ENCODE data around the gene LCE6A.

The LCE6A gene

GRCh38 chr1:152842556-152842955, at the start of gene LCE6A:
Gene LCE6A (plus strand): TSS chr1:152842856. CDS start chr1:152843521, 665 bp downstream.
- no peak for DNase-seq (ENCODE audit: low read depth)

GRCh38 chr1:152795686-152796085, 47.0 kb upstream of the LCE6A start:
- no peak for DNase-seq (ENCODE audit: low read depth)

GRCh38 chr1:152796421-152796820, 46.2 kb upstream of the LCE6A start, which contains the start of gene LCE1D:
Gene LCE1D (plus strand): TSS chr1:152796721. CDS start chr1:152797795, 1,074 bp downstream.
- DNase-seq (ENCODE audit: low read depth): no peak

GRCh38 chr1:152801333-152801732, 41.3 kb upstream of the LCE6A start:
- DNase-seq (ENCODE audit: low read depth): no peak

GRCh38 chr1:152806576-152806975, 36.1 kb upstream of the LCE6A start, which contains the start of gene LCE1C:
Gene LCE1C (minus strand): TSS chr1:152806651. CDS start chr1:152805478, 1,173 bp downstream.
- DNase-seq (ENCODE audit: low read depth): no peak

GRCh38 chr1:152811050-152811449, 31.6 kb upstream of the LCE6A start:
- no peak for DNase-seq (ENCODE audit: low read depth)

- no peak for DNase-seq (ENCODE audit: low read depth)
Observed at GRCh38 chr1:152811671-152812070, 31.0 kb upstream of the LCE6A start, which contains the start of gene LCE1B. Gene LCE1B (plus strand): TSS chr1:152811971. CDS start chr1:152812447, 476 bp downstream.

GRCh38 chr1:152817309-152817708, 25.3 kb upstream of the LCE6A start:
- DNase-seq (ENCODE audit: low read depth): no peak

GRCh38 chr1:152823294-152823693, 19.4 kb upstream of the LCE6A start:
- no peak for DNase-seq (ENCODE audit: low read depth)

- DNase-seq (ENCODE audit: low read depth): no peak
Observed at GRCh38 chr1:152824964-152825363, 17.7 kb upstream of the LCE6A start.

GRCh38 chr1:152827173-152827572, 15.5 kb upstream of the LCE6A start, which contains the start of gene LCE1A:
Gene LCE1A (plus strand): TSS chr1:152827473. CDS start chr1:152827473, 0 bp downstream.
- DNase-seq (ENCODE audit: low read depth): no peak

GRCh38 chr1:152836870-152837269, 5.8 kb upstream of the LCE6A start:
- DNase-seq (ENCODE audit: low read depth): no peak

- DNase-seq (ENCODE audit: low read depth): no peak
Observed at GRCh38 chr1:152855661-152856060, 13.0 kb downstream of the LCE6A start.

GRCh38 chr1:152858062-152858461, 15.4 kb downstream of the LCE6A start:
- DNase-seq (ENCODE audit: low read depth): no peak

- no peak for DNase-seq (ENCODE audit: low read depth)
Observed at GRCh38 chr1:152859696-152860095, 17.0 kb downstream of the LCE6A start, which contains the start of gene LCE7A. Gene LCE7A (plus strand): TSS chr1:152859996. CDS start chr1:152860698, 702 bp downstream.

- DNase-seq (ENCODE audit: low read depth): no peak
Observed at GRCh38 chr1:152860129-152860528, 17.5 kb downstream of the LCE6A start.

- no peak for DNase-seq (ENCODE audit: low read depth)
Observed at GRCh38 chr1:152861374-152861773, 18.7 kb downstream of the LCE6A start.

GRCh38 chr1:152864443-152864842, 21.8 kb downstream of the LCE6A start:
- no peak for DNase-seq (ENCODE audit: low read depth)

- DNase-seq (ENCODE audit: low read depth): no peak
Observed at GRCh38 chr1:152866321-152866720, 23.7 kb downstream of the LCE6A start.

- peak; percentile 30 for DNase-seq (ENCODE audit: low read depth)
Observed at GRCh38 chr1:152869808-152870419, 27.3 kb downstream of the LCE6A start.

- DNase-seq (ENCODE audit: low read depth): no peak
Observed at GRCh38 chr1:152870831-152871730, 28.4 kb downstream of the LCE6A start.

- no peak for DNase-seq (ENCODE audit: low read depth)
Observed at GRCh38 chr1:152871731-152872126, 29.1 kb downstream of the LCE6A start.

- no peak for DNase-seq (ENCODE audit: low read depth)
Observed at GRCh38 chr1:152873495-152873894, 30.8 kb downstream of the LCE6A start.
